Parathyroid adenoma (tissue), 2 donors: ENCODE results near the gene NT5C3A.
"Not testable (repeated sequence)": the region's sequence is repeated elsewhere in the genome, so short reads cannot be mapped to it uniquely, and the experiment has no call there.

Experiments used
- H2AFZ ChIP-seq: fragments of 300-600 bp; sonication (generic); one replicate; pipeline ENCODE4 v1.7.0; 2017; ENCODE audit warnings: antibody characterized with exemption, mild to moderate bottlenecking
- H3K27ac ChIP-seq: fragments of 300-600 bp; sonication (generic); one replicate; pipeline ENCODE4 v1.7.0; 2017
- H3K27me3 ChIP-seq: fragments of 300-600 bp; sonication (generic); one replicate; pipeline ENCODE4 v1.7.0; 2017; ENCODE audit warnings: low read length; ENCODE audit not compliant: control insufficient read depth, insufficient read depth
- H3K36me3 ChIP-seq: fragments of 300-600 bp; sonication (generic); one replicate; pipeline ENCODE4 v1.7.0; 2017; ENCODE audit warnings: low read length; ENCODE audit not compliant: control insufficient read depth, insufficient read depth
- H3K4me1 ChIP-seq: fragments of 300-600 bp; sonication (generic); one replicate; pipeline ENCODE4 v1.7.0; 2017; ENCODE audit warnings: control low read depth
- H3K4me2 ChIP-seq: fragments of 300-600 bp; sonication (generic); one replicate; pipeline ENCODE4 v1.7.0; 2017; ENCODE audit warnings: low read length
- H3K4me3 ChIP-seq: fragments of 300-600 bp; sonication (generic); one replicate; pipeline ENCODE4 v1.7.0; 2017; ENCODE audit warnings: low read depth, low read length
- H3K79me2 ChIP-seq: fragments of 300-600 bp; sonication (generic); one replicate; pipeline ENCODE4 v1.7.0; 2017; ENCODE audit warnings: control low read depth
- H3K9ac ChIP-seq: fragments of 300-600 bp; sonication (generic); one replicate; pipeline ENCODE4 v1.7.0; 2017; ENCODE audit warnings: mild to moderate bottlenecking
- H3K9me3 ChIP-seq: fragments of 300-600 bp; sonication (generic); one replicate; pipeline ENCODE4 v1.7.0; 2017; ENCODE audit warnings: low read length; ENCODE audit not compliant: control insufficient read depth
- CTCF ChIP-seq: fragments of 300-600 bp; sonication (generic); IDR thresholded peaks from one replicate; pipeline ENCODE4 v1.7.0; 2017; ENCODE audit warnings: antibody characterized with exemption, mild to moderate bottlenecking
- donor health status: primary hyperparathyroidism.

Gene NT5C3A

GRCh38 chr7:33009734-33010133 lies 52.8 kb downstream of the NT5C3A start:
- no peak for TF ChIP-seq CTCF
- Histone ChIP-seq H3K4me3 (no peak overlapping the region), H3K27ac (no peak overlapping the region), H3K4me2 (no peak overlapping the region), H3K79me2 (no peaks in the 10 kb centered on the region), H3K9ac (no peak overlapping the region), H3K27me3 (no peaks in the 10 kb centered on the region), H3K36me3 (no peaks in the 10 kb centered on the region), H3K4me1 (no peaks in the 10 kb centered on the region), H3K9me3 (no peaks in the 10 kb centered on the region), H2AFZ (no peak overlapping the region)

GRCh38 chr7:33005690-33006089 lies 56.9 kb downstream of the NT5C3A start:
- not testable (repeated sequence) for H3K4me2 ChIP-seq, H2AFZ ChIP-seq, H3K9ac ChIP-seq, H3K27ac ChIP-seq, H3K79me2 ChIP-seq, H3K9me3 ChIP-seq, H3K36me3 ChIP-seq, H3K4me3 ChIP-seq, H3K27me3 ChIP-seq, H3K4me1 ChIP-seq

- not testable (repeated sequence) for H2AFZ ChIP-seq, H3K9me3 ChIP-seq, H3K27ac ChIP-seq, H3K4me2 ChIP-seq, H3K27me3 ChIP-seq, H3K9ac ChIP-seq, H3K36me3 ChIP-seq, H3K4me3 ChIP-seq, H3K79me2 ChIP-seq, H3K4me1 ChIP-seq
Observed at GRCh38 chr7:33005193-33005592, 57.4 kb downstream of the NT5C3A start.

GRCh38 chr7:33004104-33004616 lies 58.4 kb downstream of the NT5C3A start:
- H2AFZ ChIP-seq, H3K27me3 ChIP-seq, H3K9ac ChIP-seq, H3K4me2 ChIP-seq, H3K4me3 ChIP-seq, H3K4me1 ChIP-seq, H3K79me2 ChIP-seq, H3K9me3 ChIP-seq, H3K36me3 ChIP-seq, H3K27ac ChIP-seq: not testable (repeated sequence)

- not testable (repeated sequence) for H3K9ac ChIP-seq, H3K9me3 ChIP-seq, H3K4me1 ChIP-seq, H3K4me3 ChIP-seq, H3K36me3 ChIP-seq, H2AFZ ChIP-seq, H3K79me2 ChIP-seq, H3K27ac ChIP-seq, H3K4me2 ChIP-seq, H3K27me3 ChIP-seq
Observed at GRCh38 chr7:33003111-33003510, 59.5 kb downstream of the NT5C3A start.

- H3K79me2 ChIP-seq, H3K4me3 ChIP-seq, H3K9ac ChIP-seq, H3K4me2 ChIP-seq, H3K36me3 ChIP-seq, H2AFZ ChIP-seq, H3K4me1 ChIP-seq, H3K27ac ChIP-seq, H3K27me3 ChIP-seq, H3K9me3 ChIP-seq: not testable (repeated sequence)
Observed at GRCh38 chr7:32999380-32999779, 63.2 kb downstream of the NT5C3A start.

- H3K79me2 ChIP-seq, H3K4me1 ChIP-seq, H3K9me3 ChIP-seq, H3K4me2 ChIP-seq, H3K36me3 ChIP-seq, H2AFZ ChIP-seq, H3K4me3 ChIP-seq, H3K27ac ChIP-seq, H3K27me3 ChIP-seq, H3K9ac ChIP-seq: not testable (repeated sequence)
Observed at GRCh38 chr7:32998361-32999171, 64.0 kb downstream of the NT5C3A start.

- H3K9me3 ChIP-seq, H3K4me2 ChIP-seq, H3K4me3 ChIP-seq, H2AFZ ChIP-seq, H3K4me1 ChIP-seq, H3K79me2 ChIP-seq, H3K27me3 ChIP-seq, H3K9ac ChIP-seq, H3K36me3 ChIP-seq: not testable (repeated sequence)
- H3K27ac ChIP-seq = peak overlapping the region; percentile 24
Observed at GRCh38 chr7:32997956-32998355, 64.6 kb downstream of the NT5C3A start.

GRCh38 chr7:32992750-32993149 lies 69.8 kb downstream of the NT5C3A start:
- not testable (repeated sequence) for H3K9ac ChIP-seq, H3K79me2 ChIP-seq, H3K4me3 ChIP-seq, H3K27ac ChIP-seq, H3K9me3 ChIP-seq, H3K4me2 ChIP-seq, H3K4me1 ChIP-seq, H3K27me3 ChIP-seq, H3K36me3 ChIP-seq, H2AFZ ChIP-seq

GRCh38 chr7:32991975-32992700 lies 70.4 kb downstream of the NT5C3A start:
- H3K27me3 ChIP-seq, H3K4me3 ChIP-seq, H3K27ac ChIP-seq: not testable (repeated sequence)

More at GRCh38 chr7:32991975-32992700, 70.4 kb downstream of the NT5C3A start:
- not testable (repeated sequence) for H3K4me2 ChIP-seq, H3K79me2 ChIP-seq, H3K9ac ChIP-seq, H3K4me1 ChIP-seq, H3K9me3 ChIP-seq, H3K36me3 ChIP-seq, H2AFZ ChIP-seq
